Parathyroid adenoma (tissue), 2 donors: ENCODE measurements around the gene ZNF681.

Experiments used
- H2AFZ ChIP-seq: fragments of 300-600 bp; sonication (generic); one replicate; pipeline ENCODE4 v1.7.0; 2017; ENCODE audit warnings: antibody characterized with exemption, mild to moderate bottlenecking
- H3K27ac ChIP-seq: fragments of 300-600 bp; sonication (generic); one replicate; pipeline ENCODE4 v1.7.0; 2017
- H3K27me3 ChIP-seq: fragments of 300-600 bp; sonication (generic); one replicate; pipeline ENCODE4 v1.7.0; 2017; ENCODE audit warnings: low read length; ENCODE audit not compliant: control insufficient read depth, insufficient read depth
- H3K36me3 ChIP-seq: fragments of 300-600 bp; sonication (generic); one replicate; pipeline ENCODE4 v1.7.0; 2017; ENCODE audit warnings: low read length; ENCODE audit not compliant: control insufficient read depth, insufficient read depth
- H3K4me1 ChIP-seq: fragments of 300-600 bp; sonication (generic); one replicate; pipeline ENCODE4 v1.7.0; 2017; ENCODE audit warnings: control low read depth
- H3K4me2 ChIP-seq: fragments of 300-600 bp; sonication (generic); one replicate; pipeline ENCODE4 v1.7.0; 2017; ENCODE audit warnings: low read length
- H3K4me3 ChIP-seq: fragments of 300-600 bp; sonication (generic); one replicate; pipeline ENCODE4 v1.7.0; 2017; ENCODE audit warnings: low read depth, low read length
- H3K79me2 ChIP-seq: fragments of 300-600 bp; sonication (generic); one replicate; pipeline ENCODE4 v1.7.0; 2017; ENCODE audit warnings: control low read depth
- H3K9ac ChIP-seq: fragments of 300-600 bp; sonication (generic); one replicate; pipeline ENCODE4 v1.7.0; 2017; ENCODE audit warnings: mild to moderate bottlenecking
- H3K9me3 ChIP-seq: fragments of 300-600 bp; sonication (generic); one replicate; pipeline ENCODE4 v1.7.0; 2017; ENCODE audit warnings: low read length; ENCODE audit not compliant: control insufficient read depth
- TF ChIP-seq, protein P1 (sequence below): fragments of 300-600 bp; sonication (generic); IDR thresholded peaks from one replicate; pipeline ENCODE4 v1.7.0; 2017; ENCODE audit warnings: antibody characterized with exemption, mild to moderate bottlenecking
- donor health status: primary hyperparathyroidism.

The ZNF681 gene

DNA sequence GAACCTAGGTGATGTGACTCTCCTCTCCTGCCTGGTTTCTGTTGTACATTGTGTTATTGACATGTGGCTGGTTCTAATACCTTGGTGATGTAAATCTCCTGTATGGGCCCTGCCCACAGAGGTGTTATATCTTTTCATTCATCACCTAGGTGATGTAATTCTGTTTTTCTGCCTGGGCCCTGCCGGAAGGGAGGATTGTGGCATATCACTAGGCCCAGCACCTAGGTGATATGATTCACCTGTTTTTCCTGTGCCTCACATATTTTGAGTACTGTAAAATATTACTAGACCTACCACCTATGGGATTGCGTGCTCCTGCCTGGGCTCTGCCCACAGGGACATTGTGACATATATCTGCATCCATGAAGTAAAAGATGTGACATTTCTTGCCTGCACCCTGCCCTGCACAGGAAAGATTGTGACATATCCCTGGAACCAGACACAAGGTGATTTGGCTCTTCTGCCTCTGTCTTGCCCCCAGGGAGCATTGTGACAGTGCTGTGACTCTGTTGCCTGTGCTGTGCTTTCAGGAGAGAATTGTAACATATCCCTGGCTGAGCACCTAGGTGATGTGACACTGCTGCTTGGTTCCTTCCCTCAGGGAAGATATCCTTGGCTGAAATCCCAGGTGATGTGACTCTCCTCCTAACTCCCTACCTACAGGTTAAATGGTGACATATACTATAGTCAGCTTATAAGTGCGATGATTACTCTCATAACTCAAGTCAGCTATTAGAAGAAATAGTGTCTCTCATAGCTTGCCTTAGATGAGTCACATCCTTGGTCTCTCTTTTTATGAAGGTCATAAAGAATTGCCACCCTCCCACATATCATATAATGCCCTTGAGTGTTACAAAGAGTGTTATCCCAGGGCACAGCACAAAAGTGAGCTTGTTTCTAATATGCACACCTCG is 13.3 kb upstream of the ZNF681 start:
- Histone ChIP-seq H3K27ac (no peak overlapping the region), H3K9ac (no peak overlapping the region), H3K4me2 (no peak overlapping the region), H3K79me2 (no peaks in the 10 kb centered on the region), H3K36me3 (no peaks in the 10 kb centered on the region), H3K4me1 (no peaks in the 10 kb centered on the region), H3K4me3 (no peak overlapping the region), H2AFZ (no peak overlapping the region), H3K27me3 (no peaks in the 10 kb centered on the region), H3K9me3 (no peaks in the 10 kb centered on the region)
- TF ChIP-seq, protein P1, sequence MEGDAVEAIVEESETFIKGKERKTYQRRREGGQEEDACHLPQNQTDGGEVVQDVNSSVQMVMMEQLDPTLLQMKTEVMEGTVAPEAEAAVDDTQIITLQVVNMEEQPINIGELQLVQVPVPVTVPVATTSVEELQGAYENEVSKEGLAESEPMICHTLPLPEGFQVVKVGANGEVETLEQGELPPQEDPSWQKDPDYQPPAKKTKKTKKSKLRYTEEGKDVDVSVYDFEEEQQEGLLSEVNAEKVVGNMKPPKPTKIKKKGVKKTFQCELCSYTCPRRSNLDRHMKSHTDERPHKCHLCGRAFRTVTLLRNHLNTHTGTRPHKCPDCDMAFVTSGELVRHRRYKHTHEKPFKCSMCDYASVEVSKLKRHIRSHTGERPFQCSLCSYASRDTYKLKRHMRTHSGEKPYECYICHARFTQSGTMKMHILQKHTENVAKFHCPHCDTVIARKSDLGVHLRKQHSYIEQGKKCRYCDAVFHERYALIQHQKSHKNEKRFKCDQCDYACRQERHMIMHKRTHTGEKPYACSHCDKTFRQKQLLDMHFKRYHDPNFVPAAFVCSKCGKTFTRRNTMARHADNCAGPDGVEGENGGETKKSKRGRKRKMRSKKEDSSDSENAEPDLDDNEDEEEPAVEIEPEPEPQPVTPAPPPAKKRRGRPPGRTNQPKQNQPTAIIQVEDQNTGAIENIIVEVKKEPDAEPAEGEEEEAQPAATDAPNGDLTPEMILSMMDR: no peak

- H2AFZ ChIP-seq: no peak overlapping the region
- no peak overlapping the region for H3K27ac ChIP-seq
- no peaks in the 10 kb centered on the region for H3K79me2 ChIP-seq
- no peaks in the 10 kb centered on the region for H3K36me3 ChIP-seq
- TF ChIP-seq, protein P1: no peak
- no peak overlapping the region for H3K9ac ChIP-seq
- H3K9me3 ChIP-seq: no peaks in the 10 kb centered on the region
- H3K4me2 ChIP-seq: no peak overlapping the region
- no peaks in the 10 kb centered on the region for H3K27me3 ChIP-seq
- no peak overlapping the region for H3K4me3 ChIP-seq
- H3K4me1 ChIP-seq: no peaks in the 10 kb centered on the region
Measured at GRCh38 chr19:23771316-23771715, 12.6 kb upstream of the ZNF681 start.

- H3K4me2 ChIP-seq: no peak overlapping the region
- H3K27ac ChIP-seq: no peak overlapping the region
- H3K9ac ChIP-seq: no peak overlapping the region
- H3K9me3 ChIP-seq: no peaks in the 10 kb centered on the region
- no peak overlapping the region for H3K4me3 ChIP-seq
- H3K4me1 ChIP-seq: no peaks in the 10 kb centered on the region
- H3K36me3 ChIP-seq: no peaks in the 10 kb centered on the region
- TF ChIP-seq, protein P1: no peak
- H2AFZ ChIP-seq: no peak overlapping the region
- no peaks in the 10 kb centered on the region for H3K79me2 ChIP-seq
- H3K27me3 ChIP-seq: no peaks in the 10 kb centered on the region
Measured at GRCh38 chr19:23770672-23771250, 12.1 kb upstream of the ZNF681 start.

DNA sequence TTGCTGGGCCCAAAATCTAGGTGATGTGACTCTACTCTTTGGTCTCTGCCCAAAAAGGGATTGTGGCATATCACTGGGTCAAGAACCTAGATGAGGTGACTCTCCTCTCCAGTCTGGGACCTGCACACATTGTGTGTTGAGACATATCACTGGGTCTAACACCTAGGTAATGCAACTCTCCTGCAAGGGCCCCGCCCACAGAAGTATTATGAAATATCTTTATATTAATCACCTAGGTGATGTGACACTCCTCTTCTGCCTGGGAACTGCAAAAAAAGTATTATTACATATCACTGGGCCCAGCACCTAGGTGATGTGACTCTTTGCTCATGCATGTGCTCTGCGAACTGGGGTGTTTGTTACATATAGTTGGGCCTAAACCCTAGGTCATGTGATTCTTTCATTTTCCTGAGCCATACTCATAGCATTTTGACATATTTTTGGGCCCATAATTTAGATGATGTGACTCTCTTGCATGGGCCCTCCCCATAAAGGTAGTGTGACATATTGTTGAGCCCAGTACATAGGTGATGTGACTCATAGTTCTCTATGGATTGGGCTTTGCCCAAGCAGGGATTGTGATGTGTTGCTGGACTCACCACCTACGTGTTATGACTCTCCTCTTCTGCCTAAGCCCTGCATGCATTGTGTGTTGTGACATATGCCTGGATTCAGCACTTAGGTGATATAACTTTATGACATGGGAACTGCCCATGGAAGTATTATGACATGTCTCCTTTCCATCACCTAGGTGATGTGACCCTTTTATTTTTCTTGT is 11.2 kb upstream of the ZNF681 start:
- H3K4me1 ChIP-seq: no peaks in the 10 kb centered on the region
- no peak overlapping the region for H2AFZ ChIP-seq
- H3K9ac ChIP-seq: no peak overlapping the region
- no peaks in the 10 kb centered on the region for H3K36me3 ChIP-seq
- no peak overlapping the region for H3K4me3 ChIP-seq
- H3K9me3 ChIP-seq: no peaks in the 10 kb centered on the region
- TF ChIP-seq, protein P1: no peak
- H3K79me2 ChIP-seq: no peaks in the 10 kb centered on the region
- no peaks in the 10 kb centered on the region for H3K27me3 ChIP-seq
- no peak overlapping the region for H3K4me2 ChIP-seq
- no peak overlapping the region for H3K27ac ChIP-seq
